OCI-LY7 (cell line): ENCODE data around the gene DTX3.

ENCODE experiments used
- EZH2phosphoT487 ChIP-seq: fragments of 200-600 bp; sonication (generic); IDR thresholded peaks from 2 replicates; pipeline ENCODE4 v1.6.1; 2018; ENCODE audit warnings: low read depth, borderline replicate concordance, mild to moderate bottlenecking, mixed run types, antibody characterized with exemption, low read length, moderate library complexity, mixed read lengths
- TF ChIP-seq, protein P1 (sequence below): fragments of 200-600 bp; sonication (generic); conservative IDR thresholded peaks from 2 replicates; pipeline ENCODE4 v1.5.1; 2014; ENCODE audit warnings: mild to moderate bottlenecking, antibody characterized with exemption, low read length, moderate library complexity, mixed read lengths

DNA sequence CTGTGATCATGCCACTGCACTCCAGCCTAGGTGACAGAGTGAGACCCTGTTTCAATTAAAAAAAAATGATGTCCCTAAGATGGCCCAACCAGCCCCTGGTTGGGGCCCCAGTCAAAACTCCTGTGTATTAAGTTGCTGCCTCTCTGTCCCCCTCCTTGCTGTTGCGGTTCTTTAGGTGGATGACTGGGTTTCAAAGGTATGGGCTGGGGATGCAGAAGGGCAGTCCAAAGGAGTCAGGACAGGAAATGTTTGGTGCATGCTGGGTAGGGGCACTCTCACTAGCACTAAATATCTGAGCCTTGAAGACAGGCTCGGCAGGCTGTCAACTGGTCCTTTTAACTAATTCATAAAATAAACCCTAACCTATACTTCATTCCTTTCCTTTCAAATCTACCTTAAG is 25.6 kb upstream of the DTX3 start:
- TF ChIP-seq, protein P1, sequence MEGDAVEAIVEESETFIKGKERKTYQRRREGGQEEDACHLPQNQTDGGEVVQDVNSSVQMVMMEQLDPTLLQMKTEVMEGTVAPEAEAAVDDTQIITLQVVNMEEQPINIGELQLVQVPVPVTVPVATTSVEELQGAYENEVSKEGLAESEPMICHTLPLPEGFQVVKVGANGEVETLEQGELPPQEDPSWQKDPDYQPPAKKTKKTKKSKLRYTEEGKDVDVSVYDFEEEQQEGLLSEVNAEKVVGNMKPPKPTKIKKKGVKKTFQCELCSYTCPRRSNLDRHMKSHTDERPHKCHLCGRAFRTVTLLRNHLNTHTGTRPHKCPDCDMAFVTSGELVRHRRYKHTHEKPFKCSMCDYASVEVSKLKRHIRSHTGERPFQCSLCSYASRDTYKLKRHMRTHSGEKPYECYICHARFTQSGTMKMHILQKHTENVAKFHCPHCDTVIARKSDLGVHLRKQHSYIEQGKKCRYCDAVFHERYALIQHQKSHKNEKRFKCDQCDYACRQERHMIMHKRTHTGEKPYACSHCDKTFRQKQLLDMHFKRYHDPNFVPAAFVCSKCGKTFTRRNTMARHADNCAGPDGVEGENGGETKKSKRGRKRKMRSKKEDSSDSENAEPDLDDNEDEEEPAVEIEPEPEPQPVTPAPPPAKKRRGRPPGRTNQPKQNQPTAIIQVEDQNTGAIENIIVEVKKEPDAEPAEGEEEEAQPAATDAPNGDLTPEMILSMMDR = no peak
- no peak for TF ChIP-seq EZH2phosphoT487
